CD4-positive, alpha-beta T cell treated with Interleukin-4 for 1 hour (primary cell): Measurements from ENCODE around the gene RPH3AL.
"Not testable (repeated sequence)": the region's sequence is repeated elsewhere in the genome, so short reads cannot be mapped to it uniquely, and the experiment has no call there.

Source experiments
- DNase-seq, 2 donors: peaks; one replicate each; pipeline ENCODE4 v3.0.0-alpha.2; 2020 to 2022

RPH3AL gene

DNA sequence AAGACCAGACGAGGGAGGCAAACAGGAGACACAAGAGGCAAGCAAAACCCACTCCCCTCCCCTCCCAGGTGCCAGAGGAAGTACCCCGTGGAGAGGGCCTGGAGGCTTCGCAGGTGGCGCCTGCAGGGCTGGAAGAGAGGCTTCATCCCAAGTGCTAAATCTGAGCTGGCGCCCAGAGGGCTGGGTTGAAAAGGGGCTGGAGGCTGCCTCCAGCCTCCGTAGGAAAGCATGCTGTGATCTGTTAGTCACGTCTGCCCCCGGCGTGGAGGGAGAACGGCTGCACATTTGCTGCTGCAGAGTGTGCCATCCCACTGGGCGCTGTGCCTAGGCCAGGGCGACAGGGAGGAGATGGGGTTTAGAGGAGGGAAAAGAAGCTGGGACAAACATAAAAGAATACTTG, 16.9 kb downstream of the RPH3AL start:
- DNase-seq, result no peak

DNA sequence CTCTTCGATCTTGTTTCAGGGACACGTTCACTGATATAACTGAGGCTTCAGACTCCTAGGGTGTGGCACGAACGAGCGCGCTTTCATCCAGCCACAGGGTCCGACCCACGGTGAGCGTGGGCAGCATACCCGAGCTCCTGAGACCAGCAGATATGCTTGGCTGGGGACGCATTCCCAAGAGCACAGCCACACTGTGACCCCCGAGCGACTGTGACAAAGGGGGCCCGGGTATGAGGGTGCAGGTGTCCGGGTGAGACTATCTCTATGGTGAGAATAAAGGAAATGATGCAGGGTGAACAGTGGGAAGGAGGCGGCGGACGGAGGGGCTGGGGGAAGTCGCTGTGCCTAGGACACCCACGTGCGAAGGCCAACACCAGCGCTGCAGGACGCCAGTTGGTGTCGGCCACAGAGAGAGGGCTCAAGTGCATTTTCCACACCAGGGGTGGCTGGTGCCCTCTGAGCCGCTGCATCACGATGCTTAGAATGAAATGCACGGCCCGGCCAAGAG, 17.6 kb downstream of the RPH3AL start:
- DNase-seq, result no peak

DNA sequence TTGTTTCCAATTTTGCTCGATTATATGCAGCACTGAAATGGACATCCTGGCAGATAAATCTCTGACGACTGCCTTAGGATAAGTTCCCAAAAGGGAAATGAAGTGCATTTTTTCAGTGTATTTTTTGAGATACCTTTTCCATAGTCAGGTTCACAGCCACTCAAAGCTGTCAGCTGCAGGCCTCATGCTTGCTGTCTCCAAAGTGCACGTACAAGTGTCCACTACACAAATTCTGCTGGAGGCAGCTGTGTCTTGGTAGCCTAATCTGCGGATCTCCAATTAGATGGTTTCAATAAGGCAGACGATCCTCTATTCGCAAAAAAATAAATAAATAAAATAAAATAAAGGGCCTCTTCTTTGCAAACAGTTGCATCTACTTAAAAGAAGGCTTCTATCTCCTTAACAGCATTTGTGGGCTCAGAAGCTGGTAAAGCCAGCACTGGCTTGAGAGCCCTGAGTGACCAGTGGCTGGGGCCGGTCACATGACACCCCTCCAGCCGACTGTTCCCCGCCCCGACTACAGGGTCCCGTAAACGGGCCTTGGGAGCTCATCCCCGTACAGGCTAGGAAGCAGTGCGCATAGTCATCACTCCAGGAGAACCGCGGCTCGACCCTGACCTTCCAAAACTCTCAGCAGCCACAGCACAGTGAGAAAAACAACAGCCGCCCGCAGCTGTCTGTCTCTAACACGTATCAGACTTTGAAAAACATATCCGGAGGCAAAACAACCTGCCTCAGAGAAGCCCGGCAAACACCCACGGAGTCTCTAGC, 18.8 kb downstream of the RPH3AL start:
- DNase-seq, result no peak

DNA sequence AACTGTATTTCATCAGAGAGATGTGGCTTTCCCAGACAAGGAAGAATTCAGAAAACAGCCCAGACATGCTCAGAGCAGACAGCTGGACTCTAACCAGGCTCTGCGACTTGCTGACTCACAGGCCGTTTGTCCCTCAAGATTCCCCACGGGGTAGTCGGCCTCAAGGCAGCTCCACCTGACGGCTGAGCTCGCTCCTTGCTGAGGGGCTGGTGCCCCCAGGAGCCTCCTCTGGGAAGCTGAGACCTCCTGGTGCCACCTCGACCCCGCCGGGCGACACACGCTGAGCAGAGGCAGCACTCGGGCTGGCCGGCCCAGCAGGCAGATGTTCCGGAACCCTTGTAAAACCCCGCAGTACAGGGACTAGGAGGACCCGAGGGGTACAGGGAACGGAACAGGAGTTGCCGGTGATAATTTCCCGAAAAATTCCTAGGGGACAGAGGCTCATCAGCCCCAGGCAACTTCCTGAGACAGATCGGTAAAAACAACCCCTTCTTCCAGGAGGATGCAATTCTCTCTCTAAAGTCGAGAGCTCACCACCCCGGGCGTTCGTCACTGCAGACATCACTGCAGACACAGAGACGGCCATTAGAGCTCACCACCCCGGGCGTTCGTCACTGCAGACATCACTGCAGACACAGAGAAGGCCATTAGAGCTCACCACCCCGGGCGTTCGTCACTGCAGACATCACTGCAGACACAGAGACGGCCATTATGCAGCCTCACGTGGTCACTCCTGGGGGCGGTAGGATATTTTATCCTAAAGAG, 19.9 kb downstream of the RPH3AL start:
- DNase-seq, result no peak

DNA sequence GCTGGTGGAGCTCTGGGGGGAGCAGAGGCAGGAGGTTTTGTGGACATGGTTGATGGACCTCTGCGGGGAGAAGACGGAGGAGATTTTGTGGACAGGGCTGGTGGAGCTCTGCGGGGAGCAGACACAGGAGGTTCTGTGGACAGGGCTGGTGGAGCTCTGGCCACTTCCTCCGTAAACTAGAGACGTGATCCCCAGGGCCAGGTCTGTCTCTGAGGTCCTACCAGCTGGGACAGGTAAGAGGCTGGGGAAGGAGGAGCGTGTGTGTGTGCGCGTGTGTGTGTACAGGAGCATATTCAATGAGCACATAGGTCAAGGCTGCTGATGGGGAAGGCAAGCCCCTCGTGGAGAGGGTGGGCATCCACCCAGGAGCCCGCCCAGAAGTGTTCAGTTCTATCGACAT, 20.6 kb downstream of the RPH3AL start:
- DNase-seq, result no peak

DNA sequence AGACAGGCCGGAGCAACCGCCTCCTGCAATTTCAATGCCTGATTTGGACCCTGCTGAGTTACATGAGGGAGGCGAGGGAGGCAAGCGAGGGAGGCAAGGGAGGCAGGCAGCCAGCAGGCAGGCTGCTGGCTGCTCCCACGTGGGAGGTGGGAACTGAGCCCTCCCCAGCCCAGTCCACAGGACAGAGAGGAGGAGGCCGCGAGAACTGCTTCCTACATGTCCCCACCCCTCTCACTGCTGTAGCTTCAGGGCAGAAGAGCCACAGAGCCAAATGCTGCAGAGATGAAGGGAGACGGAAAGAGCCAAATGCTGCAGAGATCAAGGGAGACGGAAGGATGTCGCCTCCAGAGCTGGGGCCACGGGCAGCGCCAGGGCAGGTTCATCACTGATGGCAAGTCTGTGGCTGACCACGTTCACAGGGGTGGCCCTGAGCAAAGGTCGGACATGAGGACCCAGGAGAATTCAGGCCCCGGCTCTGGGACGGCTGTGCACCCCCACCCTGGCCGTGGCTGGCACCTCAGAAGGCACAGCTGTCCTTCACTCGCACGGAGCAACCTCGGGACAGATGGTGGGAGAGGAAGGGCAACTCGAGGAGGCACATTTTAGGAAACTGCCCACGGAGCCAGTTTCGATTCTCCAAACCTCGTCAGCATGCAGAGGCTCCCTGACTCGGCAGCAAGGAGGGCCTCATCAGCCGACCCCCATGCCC, 21.5 kb downstream of the RPH3AL start:
- DNase-seq, result peak; percentile 18 to 33

DNA sequence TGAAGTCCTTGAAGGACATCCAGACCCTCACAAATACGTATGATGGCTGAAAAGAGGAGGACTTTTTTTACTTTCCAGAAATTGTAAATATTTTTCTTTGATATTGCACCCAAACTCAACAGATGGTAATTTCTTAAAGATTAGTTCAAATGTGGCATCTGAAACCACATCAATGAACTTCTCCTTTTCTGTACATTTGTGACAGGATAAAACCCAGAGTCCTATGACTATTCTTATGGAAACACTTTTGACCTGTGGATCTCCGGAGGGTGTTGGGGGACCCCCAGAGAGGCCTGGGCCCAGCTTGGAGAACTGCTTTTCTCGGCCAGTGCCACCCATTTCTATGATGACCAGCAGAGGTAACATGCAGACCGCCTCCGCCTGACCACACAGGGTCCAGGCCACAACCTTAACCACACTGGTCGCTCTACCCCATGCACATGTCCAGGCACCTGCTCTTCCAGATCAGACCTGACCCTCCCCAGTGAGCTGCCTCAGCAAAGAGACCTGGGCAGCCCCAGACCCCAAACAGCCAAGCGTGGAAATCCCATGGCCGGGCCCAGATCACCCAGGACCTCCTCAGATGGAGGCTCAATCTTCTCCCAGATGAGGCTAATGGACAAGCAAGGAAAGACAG, 22.7 kb downstream of the RPH3AL start:
- no peak for DNase-seq

DNA sequence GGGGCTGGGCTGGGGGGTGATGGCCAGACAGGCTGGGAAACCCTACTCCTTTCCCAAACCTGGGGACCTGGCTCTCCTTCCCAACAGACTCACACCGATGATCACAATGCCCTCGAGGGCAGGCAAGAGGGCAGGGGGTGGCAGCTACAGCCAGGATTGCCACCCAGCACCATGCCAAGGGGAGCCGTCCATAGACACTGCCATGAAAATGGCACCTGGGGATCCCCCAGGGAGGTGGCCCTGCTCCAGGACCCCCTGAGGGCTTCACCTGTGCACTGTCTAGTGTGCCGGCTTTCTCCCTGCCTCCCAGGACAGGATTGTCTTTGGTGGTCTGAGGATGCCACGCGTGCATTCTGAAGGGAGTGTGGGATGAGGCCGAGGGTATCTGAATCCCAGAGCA, 24.6 kb downstream of the RPH3AL start:
- DNase-seq, result no peak

DNA sequence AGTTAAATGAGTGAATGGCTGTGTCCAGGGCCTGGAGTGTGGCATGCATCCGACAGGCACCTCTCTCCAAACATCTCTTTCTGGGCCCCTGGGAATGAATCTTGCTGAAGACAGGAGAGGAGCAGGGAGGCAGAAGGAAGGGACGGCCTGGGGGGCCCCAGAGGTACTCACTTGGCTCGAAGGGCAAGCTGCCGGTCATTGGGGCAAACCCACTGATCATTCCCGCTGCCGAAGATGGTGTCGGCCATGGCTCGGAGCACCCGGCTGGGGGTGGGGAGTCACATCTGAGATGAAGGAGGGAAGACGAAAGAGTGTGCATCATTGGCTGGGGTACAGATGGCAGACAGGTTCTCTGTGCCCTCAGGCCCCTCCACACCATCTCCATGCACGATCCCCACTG, 25.3 kb downstream of the RPH3AL start:
- no peak for DNase-seq

DNA sequence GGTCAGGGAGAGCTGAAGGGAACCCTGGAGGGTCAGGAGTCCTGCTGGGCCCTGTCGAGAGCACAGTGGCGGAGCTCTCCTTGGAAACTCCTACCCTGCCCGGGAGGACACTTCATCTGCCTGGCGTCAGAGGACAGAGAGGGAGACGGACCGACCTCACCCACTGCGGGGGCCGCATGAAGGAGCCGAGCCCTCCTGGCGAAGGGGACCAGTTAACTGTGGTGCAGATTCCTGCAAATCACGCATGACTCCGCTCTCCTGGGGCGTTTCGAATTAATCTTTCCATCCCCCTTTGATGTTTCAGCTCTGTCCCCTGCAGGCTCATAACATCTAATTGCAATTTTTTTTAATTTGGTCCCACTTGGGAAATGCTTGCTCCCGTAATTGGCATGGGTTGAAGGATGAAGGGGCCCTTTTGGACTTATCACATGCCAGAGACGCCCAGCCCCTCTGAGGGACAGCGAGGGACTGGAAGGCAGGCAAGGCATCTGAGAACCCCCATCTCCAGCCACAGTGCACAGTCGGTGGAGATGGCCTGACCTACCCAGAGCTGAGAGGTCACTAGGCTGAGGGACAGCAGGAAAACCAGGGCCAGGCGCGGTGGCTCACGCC, 26.5 kb downstream of the RPH3AL start:
- DNase-seq, result no peak

DNA sequence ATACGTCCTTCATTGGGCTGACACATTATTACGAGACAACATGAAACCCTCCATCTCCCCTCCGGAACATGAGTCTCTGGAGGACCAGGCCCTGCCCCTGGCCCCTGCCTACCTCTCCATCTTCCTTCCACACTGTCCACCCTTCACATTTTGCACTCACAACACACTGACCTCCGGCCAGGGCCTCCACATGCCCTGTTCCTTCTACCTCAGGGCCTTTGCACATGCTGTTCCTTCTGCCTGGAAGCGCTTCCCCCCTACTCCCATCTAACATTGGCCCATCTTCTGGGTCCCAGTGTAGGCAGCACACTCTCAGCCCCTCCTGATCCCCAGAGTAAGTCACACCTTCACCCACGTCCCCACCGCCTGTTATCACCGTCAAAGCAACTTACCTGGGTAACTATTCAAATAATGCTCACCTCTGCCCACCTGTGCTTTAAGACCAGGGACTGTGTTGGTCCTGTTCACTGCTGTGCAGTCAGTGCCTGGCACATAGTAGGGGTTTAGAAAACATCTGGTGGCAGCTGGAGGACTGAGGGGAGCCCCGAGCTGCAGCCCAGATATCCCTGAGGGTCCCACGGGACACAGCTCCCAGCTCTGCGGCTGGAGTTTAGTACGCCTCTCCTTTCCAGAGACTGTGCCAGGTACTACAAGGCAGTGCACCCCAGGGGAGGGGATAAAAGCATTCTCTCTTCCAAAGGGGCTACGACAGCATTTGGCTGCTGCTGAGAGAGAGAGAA, 27.2 kb downstream of the RPH3AL start:
- DNase-seq, result no peak

DNA sequence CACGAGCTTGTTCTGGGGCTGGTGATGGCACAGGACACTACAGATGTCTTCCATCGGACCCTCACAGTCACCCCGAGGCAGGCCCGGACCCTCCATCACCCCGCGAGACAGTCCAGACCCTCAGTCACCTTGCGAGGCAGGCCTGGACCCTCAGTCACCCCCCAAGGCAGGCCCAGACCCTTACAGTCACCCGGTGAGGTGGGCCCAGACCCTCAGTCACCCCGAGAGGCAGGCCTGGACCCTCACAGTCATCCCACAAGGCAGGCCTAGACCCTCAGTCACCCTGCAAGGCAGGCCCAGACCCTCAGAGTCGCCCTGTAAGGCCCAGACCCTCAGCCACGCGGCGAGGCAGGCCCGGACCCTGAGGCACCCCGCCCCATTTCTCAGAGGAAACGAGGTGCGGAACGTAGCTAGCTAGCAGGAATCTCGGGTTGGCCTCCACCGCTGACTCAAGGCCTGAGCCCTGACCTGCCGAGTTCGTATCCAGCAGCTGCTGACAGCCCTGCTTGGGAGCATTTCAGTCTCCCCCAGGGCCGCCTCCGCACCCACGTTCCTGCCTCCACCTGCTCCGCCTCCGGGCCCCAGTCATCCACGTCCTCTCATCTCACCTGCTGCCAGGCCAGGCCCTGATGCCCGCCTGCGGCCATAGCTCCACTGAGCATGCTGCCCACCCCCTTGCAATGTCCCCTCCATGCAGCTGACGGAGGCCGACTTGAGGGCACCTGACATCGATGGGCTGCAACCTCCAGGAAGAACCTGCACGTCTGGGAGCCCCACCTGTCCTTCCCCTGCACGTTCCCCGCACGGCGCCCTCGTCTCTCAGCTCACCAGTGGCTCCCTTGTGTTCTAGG, 28.7 kb downstream of the RPH3AL start:
- DNase-seq, result no peak

DNA sequence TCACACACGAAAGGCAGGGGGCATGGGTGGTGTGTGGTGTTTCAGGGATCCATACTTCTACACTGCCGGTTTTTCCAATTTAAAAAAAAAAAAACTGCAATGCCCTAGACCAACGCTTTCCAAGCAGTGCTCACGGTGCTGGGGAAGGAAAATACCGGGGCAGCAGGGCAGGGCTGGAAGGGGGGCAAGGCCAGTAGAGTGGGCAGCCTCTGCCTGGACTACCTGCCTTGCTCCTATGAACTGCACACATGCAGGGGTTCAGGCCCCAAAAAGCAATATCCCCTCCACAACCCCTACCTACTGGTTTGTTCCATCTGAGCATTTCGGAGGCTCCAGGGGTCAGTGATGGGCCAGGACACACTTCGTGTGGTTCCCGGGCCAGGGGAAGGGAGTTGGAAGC, 29.4 kb downstream of the RPH3AL start:
- DNase-seq, result no peak

DNA sequence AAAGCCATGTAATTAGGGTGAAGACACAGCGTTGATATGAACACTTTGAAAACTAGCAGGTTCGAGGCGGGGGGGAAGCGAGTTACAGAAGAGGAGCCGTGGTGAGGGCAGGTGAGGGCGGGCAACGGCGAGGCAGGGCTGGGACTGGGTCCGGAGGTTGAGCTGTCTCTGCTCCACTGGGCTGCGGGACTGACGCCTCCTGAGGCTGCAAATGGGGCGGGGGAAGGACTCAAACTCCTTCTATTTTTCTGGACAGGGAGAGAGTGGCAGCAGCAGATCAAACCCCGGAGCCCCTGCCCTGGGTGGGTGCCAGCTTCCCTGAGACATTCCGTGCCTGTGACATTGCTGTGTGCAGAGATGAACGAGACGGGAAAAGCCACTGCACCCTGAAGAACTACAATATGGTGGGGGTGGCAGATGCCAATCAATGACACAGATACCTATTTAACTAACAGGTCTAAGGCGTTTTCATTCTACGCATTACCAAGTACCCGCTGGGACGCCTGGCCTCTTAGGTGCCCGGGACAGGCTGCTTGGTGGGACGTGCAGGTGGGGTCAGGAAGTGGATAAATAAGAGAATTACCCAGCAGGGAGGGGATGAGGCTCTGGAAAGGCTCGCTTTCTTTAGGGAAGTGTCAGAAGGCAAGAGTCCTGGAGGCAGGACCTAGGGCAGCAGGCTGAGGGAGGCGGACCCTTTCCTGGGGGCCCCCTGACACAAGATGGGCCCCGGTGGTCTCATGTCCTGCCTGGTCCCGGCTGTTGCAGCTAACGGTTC, 30.4 kb downstream of the RPH3AL start:
- no peak for DNase-seq

DNA sequence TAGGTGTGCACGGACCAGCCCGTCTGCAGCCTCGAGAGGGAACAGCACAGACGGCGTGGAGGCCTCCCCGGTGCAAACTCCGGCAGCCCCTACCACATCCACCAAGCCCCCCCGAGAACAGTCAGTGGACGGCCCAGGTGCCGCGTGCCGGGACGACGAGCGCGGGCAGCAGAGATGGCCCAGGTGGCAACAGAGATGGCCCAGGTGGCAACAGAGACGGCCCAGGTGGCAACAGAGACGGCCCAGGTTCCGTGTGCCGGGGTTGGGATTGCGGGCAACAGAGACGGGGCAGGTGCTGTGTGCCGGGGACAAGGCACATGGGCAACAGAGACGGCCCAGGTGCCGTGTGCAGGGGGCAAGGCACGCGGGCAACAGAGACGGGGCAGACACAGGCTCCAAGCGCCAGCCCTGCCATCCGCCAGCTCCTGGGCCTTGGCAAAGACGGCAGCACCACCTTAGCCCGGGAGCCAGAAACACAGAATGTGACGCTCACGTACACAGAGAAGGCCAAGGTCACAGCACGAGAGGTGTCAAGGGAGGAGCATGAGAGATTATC, 31.1 kb downstream of the RPH3AL start:
- no peak for DNase-seq

DNA sequence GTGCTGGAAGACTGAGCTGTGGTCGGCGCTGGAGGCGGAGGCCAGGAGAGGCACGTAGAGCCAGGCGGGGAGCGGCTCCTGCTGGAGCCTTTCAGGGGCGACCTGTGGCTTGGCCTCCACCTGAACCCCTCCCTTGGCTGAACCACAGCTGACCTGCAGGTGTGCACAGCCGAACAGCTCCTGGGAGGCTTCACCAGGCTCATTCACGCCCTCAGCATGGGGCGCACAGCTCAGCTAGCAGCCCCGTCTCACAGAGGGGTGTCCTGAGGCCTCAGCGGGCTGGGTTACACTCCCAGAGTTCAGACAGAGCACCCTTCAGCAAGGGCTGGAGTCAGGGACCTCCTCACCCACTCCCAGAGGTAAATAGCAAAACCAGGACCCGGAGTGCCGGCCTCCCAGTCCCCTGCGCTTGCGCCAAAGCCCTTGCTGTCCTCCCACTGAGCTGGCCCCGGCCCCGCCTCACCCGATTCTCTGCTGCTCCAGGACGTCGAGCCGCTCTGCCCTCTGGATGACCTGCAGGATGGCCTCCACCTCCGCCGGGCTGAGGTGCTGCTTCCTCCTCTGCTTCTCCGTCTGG, 31.7 kb downstream of the RPH3AL start:
- DNase-seq, result no peak

DNA sequence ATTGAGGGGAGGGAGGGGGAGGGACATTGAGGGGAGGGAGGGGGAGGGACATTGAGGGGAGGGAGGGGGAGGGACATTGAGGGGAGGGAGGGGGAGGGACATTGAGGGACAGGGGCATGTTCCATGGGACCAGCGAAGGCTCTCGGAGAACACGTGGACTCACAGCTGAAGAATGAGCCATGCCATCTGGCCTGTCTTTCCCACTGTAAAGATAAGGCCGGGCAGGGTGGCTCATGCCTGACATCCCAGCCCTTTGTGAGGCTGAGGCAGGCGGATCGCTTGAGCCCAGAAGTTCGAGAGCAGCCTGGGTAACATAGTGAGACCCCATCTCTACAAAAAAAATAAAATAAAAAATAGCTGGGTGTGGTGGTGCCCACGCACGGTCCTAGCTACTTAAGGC, 32.5 kb downstream of the RPH3AL start:
- no peak for DNase-seq

DNA sequence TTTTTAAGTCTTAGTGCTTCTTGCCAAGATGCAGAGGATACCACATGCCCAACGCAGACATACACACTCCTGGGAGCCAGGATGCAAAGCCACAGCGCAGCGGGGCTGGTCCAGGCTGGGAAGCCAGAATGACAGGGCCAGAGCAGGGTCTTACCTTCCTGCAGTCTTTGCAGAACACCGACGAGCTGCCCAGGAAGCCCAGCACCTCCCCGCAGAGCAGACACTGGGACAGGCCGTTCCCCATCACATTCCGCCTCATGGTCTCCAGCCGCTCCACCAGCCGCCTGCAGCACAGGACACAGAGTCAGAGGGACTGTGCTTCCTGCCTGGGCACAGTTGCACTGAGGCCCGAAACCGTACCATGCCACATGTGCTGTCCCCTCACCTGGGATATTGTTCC, 33.3 kb downstream of the RPH3AL start:
- no peak for DNase-seq

DNA sequence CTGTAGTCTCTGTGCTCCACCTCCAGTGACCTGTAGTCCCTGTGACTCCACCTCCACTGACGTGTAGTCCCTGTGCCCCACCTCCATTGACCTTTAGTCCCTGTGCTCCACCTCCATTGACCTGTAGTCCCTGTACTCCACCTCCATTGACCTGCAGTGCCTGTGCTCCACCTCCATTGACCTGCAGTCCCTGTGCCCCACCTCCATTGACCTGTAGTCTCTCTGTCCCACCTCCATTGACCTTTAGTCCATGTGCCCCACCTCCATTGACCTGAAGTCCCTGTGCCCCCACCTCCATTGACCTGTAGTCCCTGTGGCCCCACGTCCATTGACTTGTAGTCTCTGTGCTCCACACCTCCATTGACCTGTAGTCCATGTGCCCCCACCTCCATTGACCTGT, 35.5 kb downstream of the RPH3AL start:
- not testable (repeated sequence) for DNase-seq
